Measurements from ENCODE around the gene ERCC8. TPM values are rescaled to one million over a fixed set of nuclear protein-coding genes. Genes with fewer than 3 reads are reported as not detected.

Gene ERCC8
- total and polyA plus RNA-seq, 2 of the 8 experiments (the other 6 are each of a cell fraction or from before 2014, with no cell fraction given) = 17.3 TPM

DNA sequence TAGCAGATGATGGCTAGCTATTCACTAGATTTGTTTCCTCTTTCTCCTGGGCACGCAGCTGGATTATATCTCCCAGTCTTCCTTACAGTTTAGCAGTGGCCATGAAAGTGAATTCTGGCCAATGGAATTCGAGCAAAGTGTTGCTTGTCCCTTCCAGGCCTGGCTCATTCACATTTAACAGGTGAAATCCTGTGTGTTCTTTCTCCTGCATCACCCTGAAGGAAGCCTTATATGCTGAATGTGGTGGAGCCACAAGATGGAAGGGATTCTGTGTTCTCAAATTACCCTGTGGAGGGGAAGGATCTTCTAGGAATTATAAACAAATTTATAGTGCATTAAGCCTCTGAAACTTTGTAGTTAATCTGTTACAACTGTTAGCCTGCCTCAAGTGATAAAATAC is 92.6 kb downstream of the ERCC8 start (continued):
- TF ChIP-seq, protein P1, sequence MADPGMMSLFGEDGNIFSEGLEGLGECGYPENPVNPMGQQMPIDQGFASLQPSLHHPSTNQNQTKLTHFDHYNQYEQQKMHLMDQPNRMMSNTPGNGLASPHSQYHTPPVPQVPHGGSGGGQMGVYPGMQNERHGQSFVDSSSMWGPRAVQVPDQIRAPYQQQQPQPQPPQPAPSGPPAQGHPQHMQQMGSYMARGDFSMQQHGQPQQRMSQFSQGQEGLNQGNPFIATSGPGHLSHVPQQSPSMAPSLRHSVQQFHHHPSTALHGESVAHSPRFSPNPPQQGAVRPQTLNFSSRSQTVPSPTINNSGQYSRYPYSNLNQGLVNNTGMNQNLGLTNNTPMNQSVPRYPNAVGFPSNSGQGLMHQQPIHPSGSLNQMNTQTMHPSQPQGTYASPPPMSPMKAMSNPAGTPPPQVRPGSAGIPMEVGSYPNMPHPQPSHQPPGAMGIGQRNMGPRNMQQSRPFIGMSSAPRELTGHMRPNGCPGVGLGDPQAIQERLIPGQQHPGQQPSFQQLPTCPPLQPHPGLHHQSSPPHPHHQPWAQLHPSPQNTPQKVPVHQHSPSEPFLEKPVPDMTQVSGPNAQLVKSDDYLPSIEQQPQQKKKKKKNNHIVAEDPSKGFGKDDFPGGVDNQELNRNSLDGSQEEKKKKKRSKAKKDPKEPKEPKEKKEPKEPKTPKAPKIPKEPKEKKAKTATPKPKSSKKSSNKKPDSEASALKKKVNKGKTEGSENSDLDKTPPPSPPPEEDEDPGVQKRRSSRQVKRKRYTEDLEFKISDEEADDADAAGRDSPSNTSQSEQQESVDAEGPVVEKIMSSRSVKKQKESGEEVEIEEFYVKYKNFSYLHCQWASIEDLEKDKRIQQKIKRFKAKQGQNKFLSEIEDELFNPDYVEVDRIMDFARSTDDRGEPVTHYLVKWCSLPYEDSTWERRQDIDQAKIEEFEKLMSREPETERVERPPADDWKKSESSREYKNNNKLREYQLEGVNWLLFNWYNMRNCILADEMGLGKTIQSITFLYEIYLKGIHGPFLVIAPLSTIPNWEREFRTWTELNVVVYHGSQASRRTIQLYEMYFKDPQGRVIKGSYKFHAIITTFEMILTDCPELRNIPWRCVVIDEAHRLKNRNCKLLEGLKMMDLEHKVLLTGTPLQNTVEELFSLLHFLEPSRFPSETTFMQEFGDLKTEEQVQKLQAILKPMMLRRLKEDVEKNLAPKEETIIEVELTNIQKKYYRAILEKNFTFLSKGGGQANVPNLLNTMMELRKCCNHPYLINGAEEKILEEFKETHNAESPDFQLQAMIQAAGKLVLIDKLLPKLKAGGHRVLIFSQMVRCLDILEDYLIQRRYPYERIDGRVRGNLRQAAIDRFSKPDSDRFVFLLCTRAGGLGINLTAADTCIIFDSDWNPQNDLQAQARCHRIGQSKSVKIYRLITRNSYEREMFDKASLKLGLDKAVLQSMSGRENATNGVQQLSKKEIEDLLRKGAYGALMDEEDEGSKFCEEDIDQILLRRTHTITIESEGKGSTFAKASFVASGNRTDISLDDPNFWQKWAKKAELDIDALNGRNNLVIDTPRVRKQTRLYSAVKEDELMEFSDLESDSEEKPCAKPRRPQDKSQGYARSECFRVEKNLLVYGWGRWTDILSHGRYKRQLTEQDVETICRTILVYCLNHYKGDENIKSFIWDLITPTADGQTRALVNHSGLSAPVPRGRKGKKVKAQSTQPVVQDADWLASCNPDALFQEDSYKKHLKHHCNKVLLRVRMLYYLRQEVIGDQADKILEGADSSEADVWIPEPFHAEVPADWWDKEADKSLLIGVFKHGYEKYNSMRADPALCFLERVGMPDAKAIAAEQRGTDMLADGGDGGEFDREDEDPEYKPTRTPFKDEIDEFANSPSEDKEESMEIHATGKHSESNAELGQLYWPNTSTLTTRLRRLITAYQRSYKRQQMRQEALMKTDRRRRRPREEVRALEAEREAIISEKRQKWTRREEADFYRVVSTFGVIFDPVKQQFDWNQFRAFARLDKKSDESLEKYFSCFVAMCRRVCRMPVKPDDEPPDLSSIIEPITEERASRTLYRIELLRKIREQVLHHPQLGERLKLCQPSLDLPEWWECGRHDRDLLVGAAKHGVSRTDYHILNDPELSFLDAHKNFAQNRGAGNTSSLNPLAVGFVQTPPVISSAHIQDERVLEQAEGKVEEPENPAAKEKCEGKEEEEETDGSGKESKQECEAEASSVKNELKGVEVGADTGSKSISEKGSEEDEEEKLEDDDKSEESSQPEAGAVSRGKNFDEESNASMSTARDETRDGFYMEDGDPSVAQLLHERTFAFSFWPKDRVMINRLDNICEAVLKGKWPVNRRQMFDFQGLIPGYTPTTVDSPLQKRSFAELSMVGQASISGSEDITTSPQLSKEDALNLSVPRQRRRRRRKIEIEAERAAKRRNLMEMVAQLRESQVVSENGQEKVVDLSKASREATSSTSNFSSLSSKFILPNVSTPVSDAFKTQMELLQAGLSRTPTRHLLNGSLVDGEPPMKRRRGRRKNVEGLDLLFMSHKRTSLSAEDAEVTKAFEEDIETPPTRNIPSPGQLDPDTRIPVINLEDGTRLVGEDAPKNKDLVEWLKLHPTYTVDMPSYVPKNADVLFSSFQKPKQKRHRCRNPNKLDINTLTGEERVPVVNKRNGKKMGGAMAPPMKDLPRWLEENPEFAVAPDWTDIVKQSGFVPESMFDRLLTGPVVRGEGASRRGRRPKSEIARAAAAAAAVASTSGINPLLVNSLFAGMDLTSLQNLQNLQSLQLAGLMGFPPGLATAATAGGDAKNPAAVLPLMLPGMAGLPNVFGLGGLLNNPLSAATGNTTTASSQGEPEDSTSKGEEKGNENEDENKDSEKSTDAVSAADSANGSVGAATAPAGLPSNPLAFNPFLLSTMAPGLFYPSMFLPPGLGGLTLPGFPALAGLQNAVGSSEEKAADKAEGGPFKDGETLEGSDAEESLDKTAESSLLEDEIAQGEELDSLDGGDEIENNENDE (IDR thresholded peaks at IDR 0.05; ENCODE audit: insufficient replicate concordance, low read length) = no peak
- TF ChIP-seq TAF7 (optimal IDR thresholded peaks at IDR 0.05; ENCODE audit: borderline replicate concordance, low read depth, low read length) (no peak), SIRT6 (IDR thresholded peaks at IDR 0.05; ENCODE audit: low read length) (no peak), MAFK (IDR thresholded peaks at IDR 0.05; ENCODE audit: low read depth, low read length) (no peak), BRCA1 (IDR thresholded peaks at IDR 0.05; ENCODE audit: low read depth, low read length) (no peak)
